ENCODE measurements around the gene MPPED1. TPM values are rescaled to one million over a fixed set of nuclear protein-coding genes. Genes with fewer than 3 reads are reported as not detected.

Gene MPPED1
- total RNA-seq, 1 donor from 2014 or later = not detected

GRCh38 chr22:43510281-43511070, 98.7 kb downstream of the MPPED1 start:
- Mint-ChIP-seq H3K4me1 (no peaks in the 10 kb centered on the region), H3K9me3 (peaks cover 4% of the 10 kb centered on the region), H3K36me3 (ENCODE audit: low read depth) (no peaks in the 10 kb centered on the region), H3K27ac (no peak overlapping the region), H3K27me3 (no peaks in the 10 kb centered on the region), H3K4me3 (no peak overlapping the region)
- intact Hi-C loops (cut with micrococcal nuclease) = no loop called here
- no peak for DNase-seq

DNA sequence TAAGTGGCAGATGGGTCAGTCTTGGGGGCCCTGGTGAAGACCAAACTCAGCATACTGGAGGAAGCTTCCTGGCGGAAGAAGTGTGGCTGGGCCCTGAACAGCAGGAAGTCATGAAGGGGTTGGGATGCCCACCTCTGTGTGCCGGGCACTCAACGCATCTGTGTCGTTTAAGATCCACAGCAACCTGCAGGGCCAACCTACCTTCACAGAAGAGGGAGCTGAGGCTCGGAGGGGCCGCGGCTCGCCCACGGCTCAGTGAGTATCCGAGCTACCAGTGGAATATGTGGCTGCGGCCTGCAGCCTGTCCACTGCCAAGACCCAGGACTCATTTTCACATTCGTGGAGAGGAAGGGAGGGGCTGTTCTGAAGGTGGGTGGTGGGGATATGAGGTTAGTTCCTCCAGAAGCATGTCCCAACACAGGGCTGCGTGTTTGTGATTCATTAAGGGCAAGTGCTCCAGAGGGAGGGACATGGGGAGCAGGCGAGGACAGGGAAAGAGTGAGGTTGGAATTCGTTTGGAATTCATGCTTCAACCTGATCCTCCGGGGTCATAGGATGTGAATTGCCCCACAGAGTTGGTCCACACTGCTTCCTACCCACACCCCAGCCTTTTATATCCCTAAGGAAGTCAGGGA, 99.6 kb downstream of the MPPED1 start:
- intact Hi-C loops (cut with micrococcal nuclease) = no loop called here
- no peak for DNase-seq
- H3K27ac Mint-ChIP-seq = no peak overlapping the region
- no peaks in the 10 kb centered on the region for H3K4me1 Mint-ChIP-seq
- H3K9me3 Mint-ChIP-seq = peaks cover 4% of the 10 kb centered on the region
- no peak overlapping the region for H3K4me3 Mint-ChIP-seq
- no peaks in the 10 kb centered on the region for H3K36me3 Mint-ChIP-seq (ENCODE audit: low read depth)
- H3K27me3 Mint-ChIP-seq = no peaks in the 10 kb centered on the region

DNA sequence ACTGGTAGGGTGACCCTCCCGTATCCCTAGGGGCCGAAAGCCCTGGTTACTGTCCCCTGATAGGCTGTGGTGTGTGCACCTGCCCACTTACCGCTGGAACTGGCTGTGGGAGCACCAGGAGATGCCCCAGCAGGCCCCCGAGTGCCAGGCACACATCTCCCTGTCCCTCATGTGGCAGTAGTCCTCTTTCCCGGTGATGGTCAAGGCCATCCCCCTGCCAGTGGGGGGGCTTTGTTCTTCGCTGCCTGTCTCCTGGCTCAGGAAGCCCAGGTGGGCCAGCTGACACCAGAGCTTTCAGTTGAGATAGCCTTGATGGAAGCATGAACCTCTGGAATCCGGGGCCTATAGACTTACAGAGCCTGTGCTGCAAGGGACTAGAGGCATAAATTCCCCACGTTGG, 100.5 kb downstream of the MPPED1 start:
- Mint-ChIP-seq H3K36me3 (ENCODE audit: low read depth) (no peaks in the 10 kb centered on the region), H3K27ac (no peak overlapping the region), H3K9me3 (peaks cover 4% of the 10 kb centered on the region), H3K4me3 (no peak overlapping the region), H3K27me3 (no peaks in the 10 kb centered on the region), H3K4me1 (no peaks in the 10 kb centered on the region)
- no peak for DNase-seq
- intact Hi-C loops (cut with micrococcal nuclease) = no loop called here

- peak overlapping the region; percentile 48 for H3K27ac Mint-ChIP-seq
- intact Hi-C loops (cut with micrococcal nuclease) = no loop called here
- H3K4me1 Mint-ChIP-seq = no peaks in the 10 kb centered on the region
- no peak for DNase-seq
- H3K4me3 Mint-ChIP-seq = no peak overlapping the region
- peaks cover 4% of the 10 kb centered on the region for H3K27me3 Mint-ChIP-seq
- no peaks in the 10 kb centered on the region for H3K9me3 Mint-ChIP-seq
- no peaks in the 10 kb centered on the region for H3K36me3 Mint-ChIP-seq (ENCODE audit: low read depth)
Observed at GRCh38 chr22:43514476-43515157, 102.8 kb downstream of the MPPED1 start.

- intact Hi-C loops (cut with micrococcal nuclease) = no loop called here
- no peak for DNase-seq
- Mint-ChIP-seq H3K4me3 (no peak overlapping the region), H3K4me1 (peaks cover 2% of the 10 kb centered on the region), H3K9me3 (no peaks in the 10 kb centered on the region), H3K27me3 (peaks cover 4% of the 10 kb centered on the region), H3K27ac (no peak overlapping the region), H3K36me3 (ENCODE audit: low read depth) (no peaks in the 10 kb centered on the region)
Observed at GRCh38 chr22:43515411-43515810, 103.6 kb downstream of the MPPED1 start.

DNA sequence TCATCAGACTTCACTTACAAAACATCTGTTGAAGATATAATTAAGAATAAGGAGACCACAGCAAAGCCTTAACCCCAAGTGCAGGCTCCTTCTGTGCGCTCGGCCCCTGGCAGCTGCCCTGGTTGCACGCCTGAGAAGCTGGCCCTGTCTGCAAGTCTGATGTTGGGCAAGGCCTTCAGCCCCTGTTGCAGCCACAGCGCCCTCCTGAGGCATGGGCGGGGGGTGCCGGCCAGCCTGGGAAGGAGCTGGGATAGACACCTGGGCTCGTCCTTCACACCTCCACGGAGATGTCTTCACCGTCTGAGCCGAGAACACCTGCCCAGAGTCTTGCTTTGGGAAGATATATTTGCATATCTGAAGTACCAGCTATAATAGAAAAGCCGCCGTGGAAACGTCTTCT, 104.1 kb downstream of the MPPED1 start:
- no peak for DNase-seq
- no peaks in the 10 kb centered on the region for H3K36me3 Mint-ChIP-seq (ENCODE audit: low read depth)

DNA sequence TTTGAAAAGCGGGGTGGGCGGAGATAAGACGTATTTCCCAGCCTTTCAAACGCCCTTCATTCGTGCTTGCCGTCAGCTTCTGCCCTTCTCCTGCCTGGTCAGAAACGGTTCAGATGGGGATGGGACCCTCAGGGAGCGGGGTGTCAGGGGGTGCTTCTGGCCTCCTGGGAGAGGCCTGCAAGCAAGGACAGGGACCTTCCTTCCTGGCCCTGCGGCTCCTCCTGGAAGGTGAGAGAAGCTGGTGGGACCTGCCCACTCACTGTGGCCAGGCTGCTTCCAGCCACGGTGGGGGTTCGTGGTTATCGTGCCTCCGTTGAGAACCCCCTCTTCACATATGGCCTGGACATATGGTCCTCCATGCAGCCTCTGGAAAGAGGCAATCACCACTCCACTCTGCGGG, 104.6 kb downstream of the MPPED1 start:
- intact Hi-C loops (cut with micrococcal nuclease) = no loop called here
- no peak overlapping the region for H3K4me3 Mint-ChIP-seq
- peaks cover 8% of the 10 kb centered on the region for H3K4me1 Mint-ChIP-seq
- no peaks in the 10 kb centered on the region for H3K9me3 Mint-ChIP-seq
- H3K36me3 Mint-ChIP-seq (ENCODE audit: low read depth) = no peaks in the 10 kb centered on the region
- no peak overlapping the region for H3K27ac Mint-ChIP-seq
- DNase-seq = no peak
- peaks cover 4% of the 10 kb centered on the region for H3K27me3 Mint-ChIP-seq

More for the DNA sequence above, 104.1 kb downstream of the MPPED1 start:
- no peak overlapping the region for H3K4me3 Mint-ChIP-seq
- intact Hi-C loops (cut with micrococcal nuclease) = no loop called here
- H3K4me1 Mint-ChIP-seq = peaks cover 6% of the 10 kb centered on the region
- H3K27ac Mint-ChIP-seq = no peak overlapping the region
- H3K9me3 Mint-ChIP-seq = no peaks in the 10 kb centered on the region
- peaks cover 4% of the 10 kb centered on the region for H3K27me3 Mint-ChIP-seq

DNA sequence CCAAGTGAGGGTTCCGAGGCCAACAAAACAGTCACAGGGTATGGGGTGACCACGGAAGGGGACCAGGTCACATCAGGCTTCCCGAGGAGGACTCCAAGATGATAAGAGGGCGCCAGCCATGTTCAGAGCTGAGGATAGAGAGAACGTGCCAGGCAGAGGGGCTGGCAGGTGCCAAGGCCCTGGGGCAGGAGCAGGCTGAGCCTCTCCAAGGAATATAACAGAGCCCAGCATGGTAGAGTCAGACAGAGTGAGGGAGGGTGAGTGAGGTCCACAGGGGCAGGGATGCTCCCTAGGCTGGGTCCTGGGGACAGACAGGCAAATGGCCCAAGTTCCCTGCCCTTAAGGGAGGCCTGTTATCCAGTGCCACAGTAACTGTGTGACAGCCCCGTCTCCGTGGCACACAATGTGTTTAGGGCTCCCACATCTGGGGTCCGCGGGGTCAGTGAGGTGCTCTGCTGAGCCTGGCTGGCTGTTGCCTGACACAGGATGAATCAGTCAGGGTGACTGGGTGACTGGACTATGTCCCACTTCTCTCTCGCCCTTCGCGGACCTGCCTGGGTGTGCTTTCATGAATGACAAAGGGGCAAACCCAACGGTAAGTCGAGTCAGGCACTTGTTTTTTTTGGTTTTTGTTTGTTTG, 105.3 kb downstream of the MPPED1 start:
- DNase-seq = no peak
- intact Hi-C loops (cut with micrococcal nuclease) = no loop called here
- Mint-ChIP-seq H3K4me1 (peaks cover 8% of the 10 kb centered on the region), H3K36me3 (ENCODE audit: low read depth) (no peaks in the 10 kb centered on the region), H3K9me3 (no peaks in the 10 kb centered on the region), H3K27me3 (peaks cover 4% of the 10 kb centered on the region), H3K4me3 (no peak overlapping the region), H3K27ac (no peak overlapping the region)

- Mint-ChIP-seq H3K27ac (peak overlapping the region; percentile 75), H3K4me3 (no peak overlapping the region), H3K9me3 (no peaks in the 10 kb centered on the region), H3K27me3 (peaks cover 11% of the 10 kb centered on the region), H3K36me3 (ENCODE audit: low read depth) (no peaks in the 10 kb centered on the region), H3K4me1 (peaks cover 8% of the 10 kb centered on the region)
- DNase-seq = no peak
- intact Hi-C loops (cut with micrococcal nuclease) = no loop called here
Observed at GRCh38 chr22:43520632-43521039, 108.8 kb downstream of the MPPED1 start.

DNA sequence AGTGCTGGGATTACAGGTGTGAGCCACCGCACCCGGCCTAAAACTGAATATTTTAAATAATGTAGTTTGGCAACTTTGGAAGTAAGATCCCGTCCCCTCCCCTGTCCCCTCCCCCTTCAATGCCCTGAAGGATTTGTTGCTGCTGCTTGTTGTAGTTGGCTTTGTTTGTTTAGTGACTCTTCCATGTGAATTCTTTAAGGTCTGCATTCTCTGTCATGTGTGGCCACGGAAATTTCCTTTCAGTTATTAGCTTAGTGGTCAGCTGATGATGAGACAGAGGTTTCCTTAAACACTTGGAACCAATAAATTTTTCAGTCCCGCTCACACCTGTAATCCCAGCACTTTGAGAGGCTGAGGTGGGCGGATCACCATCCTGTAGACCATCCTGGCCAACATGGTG, 109.9 kb downstream of the MPPED1 start:
- Mint-ChIP-seq H3K4me3 (no peak overlapping the region), H3K4me1 (peaks cover 8% of the 10 kb centered on the region), H3K27ac (no peak overlapping the region), H3K36me3 (ENCODE audit: low read depth) (no peaks in the 10 kb centered on the region), H3K9me3 (no peaks in the 10 kb centered on the region), H3K27me3 (peaks cover 12% of the 10 kb centered on the region)
- intact Hi-C loops (cut with micrococcal nuclease) = no loop called here
- DNase-seq = no peak

GRCh38 chr22:43526117-43526655, 114.4 kb downstream of the MPPED1 start:
- Mint-ChIP-seq H3K4me1 (no peaks in the 10 kb centered on the region), H3K27me3 (peaks cover 9% of the 10 kb centered on the region), H3K9me3 (no peaks in the 10 kb centered on the region), H3K4me3 (no peak overlapping the region), H3K27ac (no peak overlapping the region), H3K36me3 (ENCODE audit: low read depth) (no peaks in the 10 kb centered on the region)
- intact Hi-C loops (cut with micrococcal nuclease) = no loop called here
- no peak for DNase-seq

DNA sequence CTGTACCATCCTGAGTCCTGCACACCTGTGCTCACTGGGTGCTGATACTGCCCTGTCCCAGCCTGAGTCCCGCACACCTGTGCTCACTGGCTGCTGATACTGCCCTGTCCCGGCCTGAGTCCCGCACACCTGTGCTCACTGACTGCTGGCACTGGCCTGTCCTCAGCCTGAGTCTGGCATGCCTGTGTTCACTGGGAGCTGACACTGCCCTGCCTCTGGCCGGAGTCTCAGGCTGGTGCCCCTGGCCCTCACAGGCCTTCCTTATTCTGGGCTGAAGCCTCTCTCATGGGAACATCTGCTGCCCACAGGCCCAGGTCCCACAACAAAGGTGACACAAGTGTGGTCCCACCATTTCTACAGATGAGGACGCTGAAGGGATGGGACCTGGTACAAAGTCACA, 115.1 kb downstream of the MPPED1 start:
- no peaks in the 10 kb centered on the region for H3K36me3 Mint-ChIP-seq (ENCODE audit: low read depth)
- H3K4me1 Mint-ChIP-seq = no peaks in the 10 kb centered on the region
- intact Hi-C loops (cut with micrococcal nuclease) = no loop called here
- H3K4me3 Mint-ChIP-seq = no peak overlapping the region
- no peak overlapping the region for H3K27ac Mint-ChIP-seq
- H3K9me3 Mint-ChIP-seq = no peaks in the 10 kb centered on the region
- peaks cover 9% of the 10 kb centered on the region for H3K27me3 Mint-ChIP-seq
- no peak for DNase-seq

- intact Hi-C loops (cut with micrococcal nuclease) = no loop called here
- no peak overlapping the region for H3K4me3 Mint-ChIP-seq
- peaks cover 9% of the 10 kb centered on the region for H3K27me3 Mint-ChIP-seq
- DNase-seq = no peak
- no peaks in the 10 kb centered on the region for H3K36me3 Mint-ChIP-seq (ENCODE audit: low read depth)
- no peaks in the 10 kb centered on the region for H3K4me1 Mint-ChIP-seq
- no peak overlapping the region for H3K27ac Mint-ChIP-seq
- H3K9me3 Mint-ChIP-seq = no peaks in the 10 kb centered on the region
Observed at GRCh38 chr22:43528601-43529360, 117.0 kb downstream of the MPPED1 start.

Data from activated CD4-positive, alpha-beta T cell treated with anti-CD3 and anti-CD28 coated beads, Interleukin-2, amount 10 ng/mL, durations not matched to agents 24 days and 14 days (primary cell).